Measurements from ENCODE around the gene IL32. TPM values are rescaled to one million over a fixed set of nuclear protein-coding genes. Genes with fewer than 3 reads are reported as not detected.

The IL32 gene
- total and polyA plus RNA-seq, 2 of the 4 experiments (the other 2 are of a cell fraction), result 25.6 to 95.7 TPM

DNA sequence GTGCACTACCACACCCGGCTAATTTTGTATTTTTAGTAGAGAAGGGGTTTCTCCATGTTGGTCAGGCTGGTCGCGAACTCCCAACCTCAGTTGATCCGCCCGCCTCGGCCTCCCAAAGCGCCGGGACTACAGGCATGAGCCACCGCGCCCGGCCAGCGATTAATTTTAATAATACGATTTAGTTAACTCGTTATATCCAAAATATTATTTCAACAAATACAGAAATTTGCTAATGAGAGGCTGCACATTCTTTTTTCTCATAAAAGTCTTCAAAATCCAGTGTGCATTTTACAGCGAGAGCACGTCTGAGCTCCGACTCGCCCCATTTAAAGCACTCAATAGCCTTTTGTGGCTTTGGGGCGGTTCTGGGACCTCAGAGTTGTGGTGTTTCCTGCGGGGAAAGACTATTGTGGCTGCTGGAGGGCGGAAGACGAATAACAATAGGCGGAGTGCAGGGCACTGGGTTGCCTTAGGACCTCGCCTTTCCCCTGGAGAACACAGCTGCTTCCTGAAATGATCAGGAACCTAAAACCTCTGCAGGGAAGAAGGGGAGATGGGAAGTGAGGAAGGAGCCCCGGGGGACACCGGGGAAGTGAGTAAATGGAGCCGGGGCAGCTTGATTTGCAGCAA lies 36.5 kb downstream of the IL32 start:
- H3K9ac ChIP-seq (ENCODE audit: low read depth, low read length), result no peak overlapping the region
- peaks cover 3% of the 10 kb centered on the region for H3K4me1 ChIP-seq (ENCODE audit: control insufficient read depth, insufficient read depth, low read length)
- no peak overlapping the region for H3K23ac ChIP-seq (ENCODE audit: low read depth, low read length)
- H4K91ac ChIP-seq (ENCODE audit: insufficient read depth, low read depth, low read length), result no peak overlapping the region
- no peak for DNase-seq
- TF ChIP-seq CHD1 (IDR thresholded peaks at IDR 0.05; ENCODE audit: low read depth, low read length), result no peak
- no TSS peak for BruUV-seq (replicated peaks)
- H3K79me1 ChIP-seq (ENCODE audit: low read depth in 1 of 2, low read length in 2 of 2), result no peaks in the 10 kb centered on the region
- intact Hi-C loops (cut with micrococcal nuclease) (no loop called here), dilution Hi-C loops (cut with HindIII; ENCODE audit: low sequenced_read_pairs, unreplicated experiment) (no loop called here), in situ Hi-C loops (cut with MboI; ENCODE audit: low sequenced_read_pairs) (loop anchor here (5.0 kb wide), 1 partner anchor 40 kb away; no protein-coding TSS in a partner anchor)
- H2BK5ac ChIP-seq (ENCODE audit: low read depth, low read length, poor library complexity, severe bottlenecking), result no peak overlapping the region
- no peaks in the 10 kb centered on the region for H3K36me3 ChIP-seq (ENCODE audit: control insufficient read depth, insufficient read depth, low read length)
- H2AK9ac ChIP-seq (replicated peaks; ENCODE audit: low read depth, low read length, poor library complexity), result no peak overlapping the region
- H4K5ac ChIP-seq (ENCODE audit: low read depth, low read length), result no peak overlapping the region
- H4K8ac ChIP-seq (ENCODE audit: low read depth in 2 of 2, low read length in 2 of 2), result no peak overlapping the region
- no peak overlapping the region for H3K56ac ChIP-seq (ENCODE audit: extremely low read depth, insufficient read depth, low read length)
- H2AK5ac ChIP-seq (ENCODE audit: low read depth, low read length), result no peak overlapping the region
- H3K14ac ChIP-seq (replicated peaks; ENCODE audit: low read depth, low read length), result no peak overlapping the region
- ChIA-PET POLR2A (ENCODE audit: unreplicated experiment) (no interaction called here), CTCF (interaction anchor here (1.2 kb wide), 1 partner anchor 43 kb away, joined by 3 read pairs; no protein-coding TSS in a partner anchor)
- no peak overlapping the region for H3K18ac ChIP-seq (ENCODE audit: low read depth, low read length)
- H2BK20ac ChIP-seq (ENCODE audit: low read depth, low read length), result no peak overlapping the region
- H3K4me2 ChIP-seq (ENCODE audit: low read depth, low read length), result no peak overlapping the region
- H3K9me1 ChIP-seq (ENCODE audit: insufficient read depth, low read length), result peaks cover 22% of the 10 kb centered on the region
- no peaks in the 10 kb centered on the region for H3K9me3 ChIP-seq (ENCODE audit: control insufficient read depth, insufficient read depth, low read length)
- H3K27me3 ChIP-seq (ENCODE audit: control insufficient read depth, insufficient read depth, low read length), result peaks cover 24% of the 10 kb centered on the region
- no peak overlapping the region for H3K4me3 ChIP-seq (ENCODE audit: insufficient read depth, low read depth, low read length)
- H3K4ac ChIP-seq (ENCODE audit: low read depth, low read length), result no peak overlapping the region
- H3K27ac ChIP-seq (ENCODE audit: insufficient read depth, low read length), result no peak overlapping the region
- H2BK120ac ChIP-seq (ENCODE audit: low read depth, low read length), result no peak overlapping the region
- no peak for ATAC-seq (ENCODE audit: low read depth)
- 57% methylated on average over 3 of the region's 27 CpGs; no CpG with 5 or more reads in 1 of the 2 experiments for WGBS, 2 experiments (ENCODE audit: extremely low coverage in 2 of 2, insufficient read length in 1 of 2)
- H2AFZ ChIP-seq (replicated peaks; ENCODE audit: low read length, poor library complexity), result peak overlapping the region; percentile 57
- H4K20me1 ChIP-seq (ENCODE audit: insufficient read depth, low read length), result no peaks in the 10 kb centered on the region
- no peak overlapping the region for H2BK15ac ChIP-seq (ENCODE audit: low read depth, low read length)

Data from IMR-90 (cell line).